Esophagus muscularis mucosa (tissue), 4 donors: ENCODE results near the gene XYLT2.

Experiments
- CTCF ChIP-seq, 3 experiments: fragments of 200-600 bp in 2 of 3; fragments of 450-650 bp in 1 of 3; sonication (generic) in 2 of 3; IDR thresholded peaks; one replicate each; pipeline ENCODE4 v1.5.1; 2017 to 2019; ENCODE audit warnings: antibody characterized with exemption in 3 of 3, mild to moderate bottlenecking in 2 of 3, moderate library complexity in 1 of 3
- EP300 ChIP-seq: sonication (generic); formaldehyde crosslinking; IDR thresholded peaks from one replicate; pipeline ENCODE4 v1.6.1; 2017; ENCODE audit warnings: antibody characterized with exemption
- POLR2A ChIP-seq: fragments of 450-650 bp; IDR thresholded peaks from one replicate; pipeline ENCODE4 v1.6.1; 2017; ENCODE audit warnings: antibody characterized with exemption, moderate library complexity, mild to moderate bottlenecking, low read depth
- POLR2AphosphoS5 ChIP-seq, 2 donors: sonication (generic); formaldehyde crosslinking; IDR thresholded peaks; one replicate each; pipeline ENCODE4 v1.6.1; 2017; ENCODE audit warnings: antibody characterized with exemption in 2 of 2

DNA sequence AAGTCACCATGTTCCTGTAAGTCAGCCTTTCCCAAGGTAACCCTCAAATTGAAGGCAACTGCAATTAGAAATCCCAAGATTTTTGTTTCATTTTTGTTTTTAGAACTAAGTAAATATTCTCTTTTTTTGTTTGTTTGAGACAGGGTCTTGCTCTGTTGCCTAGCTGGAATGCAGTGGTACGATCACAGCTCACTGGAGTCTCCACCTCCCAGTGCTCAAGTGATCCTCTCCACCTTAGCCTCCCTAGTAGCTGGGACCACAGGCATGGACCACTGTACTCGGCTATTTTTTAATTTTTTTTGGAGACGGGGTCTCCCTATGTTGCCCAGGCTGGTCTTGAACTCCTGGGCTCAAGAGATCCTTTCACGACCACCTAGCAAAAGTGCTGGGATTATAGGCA lies 62.0 kb downstream of the XYLT2 start:
- TF ChIP-seq CTCF (IDR thresholded peaks at IDR 0.05) (no peak), POLR2AphosphoS5 (IDR thresholded peaks at IDR 0.05) (no peak), POLR2A (no peak), EP300 (no peak)
